ENCODE results near the gene RHBDF2. TPM values are rescaled to one million over a fixed set of nuclear protein-coding genes. Genes with fewer than 3 reads are reported as not detected.

The RHBDF2 gene
- total RNA-seq, 2 experiments from 2014 or later: 144 to 173 TPM

DNA sequence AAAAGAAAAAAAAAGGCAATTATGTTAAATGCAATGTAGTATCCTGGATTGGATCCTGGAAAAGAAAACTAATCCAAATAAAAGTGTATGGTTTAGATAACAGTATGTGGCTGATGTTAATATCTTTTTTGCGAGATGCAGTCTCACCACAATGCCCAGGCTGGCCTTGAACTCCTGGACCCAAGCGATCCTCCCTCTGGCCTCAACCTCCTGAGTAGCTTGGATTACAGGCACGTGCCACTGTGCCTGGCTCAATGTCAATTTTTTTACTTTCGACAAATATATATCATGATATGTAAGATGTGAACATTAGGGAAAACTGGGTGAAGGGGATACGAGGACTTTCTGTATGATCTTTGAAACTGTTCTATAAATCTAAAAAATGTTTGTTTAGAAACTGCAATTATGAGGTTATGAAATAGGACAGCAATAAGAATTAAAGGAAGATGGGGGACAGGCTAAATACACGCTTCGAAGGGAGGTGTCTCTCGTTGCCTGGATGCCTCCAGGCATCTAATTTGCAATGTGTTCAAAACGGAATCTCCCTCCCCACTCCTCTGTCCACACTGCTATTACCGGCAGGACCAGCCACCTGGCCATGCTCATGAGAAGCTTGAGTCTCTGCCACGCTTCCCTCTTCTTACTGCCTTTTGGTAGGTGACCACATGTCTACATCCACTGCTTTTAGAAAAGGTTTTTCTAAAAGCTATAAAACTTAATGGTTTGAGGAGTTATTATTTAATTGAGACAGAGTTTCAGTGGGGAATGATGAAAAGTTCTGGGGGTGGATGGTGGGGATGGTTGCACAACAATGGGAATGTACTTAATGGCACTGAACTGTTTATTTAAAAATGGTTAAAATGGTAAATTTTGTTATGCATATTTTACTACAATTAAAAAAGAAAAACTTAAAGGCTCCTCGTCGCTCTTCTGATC is 63.5 kb downstream of the RHBDF2 start:
- Histone ChIP-seq H3K27ac (ENCODE audit: low read depth, low read length, poor library complexity, severe bottlenecking) (no peak overlapping the region), H3K36me3 (ENCODE audit: insufficient read depth, low read length) (peaks cover 36% of the 10 kb centered on the region), H4K20me1 (ENCODE audit: insufficient read depth, low read length) (peaks cover 10% of the 10 kb centered on the region), H3K4me2 (ENCODE audit: low read length) (no peak overlapping the region; the same call in 1 of the 2 replicates), H3K9me2 (ENCODE audit: insufficient read depth, low read length) (no peaks in the 10 kb centered on the region), H3K4me3 (ENCODE audit: low read depth, low read length, poor library complexity, severe bottlenecking) (no peak overlapping the region), H2AFZ (ENCODE audit: low read length) (no peak overlapping the region), H3K4me1 (ENCODE audit: insufficient read depth, low read length, poor library complexity, severe bottlenecking) (peaks cover 84% of the 10 kb centered on the region), H3K79me2 (ENCODE audit: insufficient read depth, low read depth, low read length) (peaks cover 98% of the 10 kb centered on the region), H3K9me3 (ENCODE audit: low read length) (no peaks in the 10 kb centered on the region)
- no peak for DNase-seq (ENCODE audit: low spot score)
- CTCF ChIA-PET (ENCODE audit: unreplicated experiment): interaction anchor here (1.1 kb wide), 1 partner anchor 10 kb away, joined by 3 read pairs; no protein-coding TSS in a partner anchor
- POLR2A ChIA-PET: interaction anchor here (0.6 to 1.1 kb wide), 4 partner anchors 7 to 91 kb away, joined by 3 to 4 read pairs (median 3); no protein-coding TSS in a partner anchor
- TF ChIP-seq CTCF (conservative IDR thresholded peaks at IDR 0.05; ENCODE audit: low read length) (no peak), EZH2phosphoT487 (IDR thresholded peaks at IDR 0.05; ENCODE audit: borderline replicate concordance, low read depth, low read length) (no peak)
- no TSS peak for BruUV-seq (replicated peaks)
- intact Hi-C loops (cut with micrococcal nuclease; ENCODE audit: unreplicated experiment): no loop called here

DNA sequence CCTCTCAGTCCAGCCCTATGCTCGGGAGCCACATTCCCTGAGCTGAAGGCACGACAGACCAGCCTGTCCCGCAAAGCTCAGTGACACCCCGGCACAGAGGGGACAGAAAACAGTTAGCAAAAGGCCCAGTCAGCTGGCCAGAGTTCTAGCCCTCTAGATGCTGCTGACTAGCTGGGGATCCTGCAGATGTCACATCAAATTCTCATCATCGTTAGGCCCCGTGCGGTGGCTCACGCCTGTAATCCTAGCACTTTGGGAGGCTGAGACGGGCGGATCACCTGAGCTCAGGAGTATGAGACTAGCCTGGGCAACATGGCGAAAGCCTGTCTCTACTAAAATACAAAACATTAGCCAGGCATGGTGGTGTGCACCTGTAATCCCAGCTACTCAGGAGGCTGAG is 65.5 kb downstream of the RHBDF2 start:
- no peak overlapping the region for H2AFZ ChIP-seq (ENCODE audit: low read length)
- no peaks in the 10 kb centered on the region for H3K9me2 ChIP-seq (ENCODE audit: insufficient read depth, low read length)
- H3K4me3 ChIP-seq (ENCODE audit: low read depth, low read length, poor library complexity, severe bottlenecking): no peak overlapping the region
- no TSS peak for BruUV-seq (replicated peaks)
- no peak for TF ChIP-seq CTCF (conservative IDR thresholded peaks at IDR 0.05; ENCODE audit: low read length)
- TF ChIP-seq EZH2phosphoT487 (IDR thresholded peaks at IDR 0.05; ENCODE audit: borderline replicate concordance, low read depth, low read length): no peak
- DNase-seq (ENCODE audit: low spot score): no peak
- ChIA-PET POLR2A (interaction anchor here (0.7 to 1.5 kb wide), 5 partner anchors 11 to 291 kb away, joined by 3 to 4 read pairs (median 4); no protein-coding TSS in a partner anchor), CTCF (ENCODE audit: unreplicated experiment) (interaction anchor here (0.6 to 1.5 kb wide), 5 partner anchors 8 to 66 kb away, joined by 3 to 7 read pairs (median 3); partner anchors contain the start of genes RHBDF2 and UBE2O)
- peaks cover 32% of the 10 kb centered on the region for H3K36me3 ChIP-seq (ENCODE audit: insufficient read depth, low read length)
- no peak overlapping the region for H3K27ac ChIP-seq (ENCODE audit: low read depth, low read length, poor library complexity, severe bottlenecking)
- H4K20me1 ChIP-seq (ENCODE audit: insufficient read depth, low read length): peaks cover 4% of the 10 kb centered on the region; the same call in 1 of the 2 replicates
- intact Hi-C loops (cut with micrococcal nuclease; ENCODE audit: unreplicated experiment): no loop called here
- no peaks in the 10 kb centered on the region for H3K9me3 ChIP-seq (ENCODE audit: low read length)
- peaks cover 98% of the 10 kb centered on the region for H3K79me2 ChIP-seq (ENCODE audit: insufficient read depth, low read depth, low read length)
- no peak overlapping the region for H3K4me2 ChIP-seq (ENCODE audit: low read length)
- peaks cover 84% of the 10 kb centered on the region for H3K4me1 ChIP-seq (ENCODE audit: insufficient read depth, low read length, poor library complexity, severe bottlenecking)
